Mucosa of descending colon (tissue), 3 donors: ENCODE results near the gene ZNF692. TPM values are rescaled to one million over a fixed set of nuclear protein-coding genes. Genes with fewer than 3 reads are reported as not detected.

Experiments
- ATAC-seq: fragments of 200-7000 bp; cut with Tn5 transposase; one replicate; pipeline ENCODE4 v1.9.1; 2020; ENCODE audit warnings: mild to moderate bottlenecking, moderate library complexity
- DNase-seq, 3 donors: peaks; one replicate each; pipeline ENCODE4 v3.0.0-alpha.2; 2020
- H3K36me3 ChIP-seq: fragments of 200-600 bp; one replicate; pipeline ENCODE4 v1.8.0; 2021; ENCODE audit warnings: low read depth, mild to moderate bottlenecking
- H3K4me1 ChIP-seq: fragments of 200-600 bp; one replicate; pipeline ENCODE4 v1.8.0; 2021; ENCODE audit warnings: low read depth, mild to moderate bottlenecking
- H3K4me3 ChIP-seq: fragments of 200-600 bp; one replicate; pipeline ENCODE4 v1.8.0; 2021; ENCODE audit warnings: mild to moderate bottlenecking
- H3K9me3 ChIP-seq: fragments of 200-600 bp; one replicate; pipeline ENCODE4 v1.8.0; 2021; ENCODE audit warnings: mild to moderate bottlenecking
- intact Hi-C, 2 donors: fragments of 100-400 bp; cut with DNase I in 1 of 2; cut with micrococcal nuclease in 1 of 2; formaldehyde crosslinking; loops; one replicate each; pipeline versions ENCODE4 v1.11.0 to v1.11.1; 2022; cut with DNase I, micrococcal nuclease
- total RNA-seq, 3 donors: library from RNA; stranded (reverse); fragmentation: NEBNext Ultra II Directional in 2 of 3; extraction: Animal tissue kit (Norgen Biotek cat#: 25700) in 2 of 3; gene quantifications; one replicate each; pipeline versions ENCODE4 v1.2.1 to v1.2.4, GENCODE V29; 2021 to 2023
- TF ChIP-seq, protein P1 (sequence below): fragments of 200-600 bp; IDR thresholded peaks from one replicate; pipeline ENCODE4 v1.8.0; 2022; ENCODE audit warnings: antibody characterized with exemption, mild to moderate bottlenecking
- donor health status: DM: no; HTN: no; CAD: no; lungs with moderate emphysema.
- donor health status: DM: no; HTN: no; CAD: no.
- donor health status: DM: no; HTN: yes; CAD: no.

The ZNF692 gene
- total RNA-seq, 3 donors from 2014 or later, result 26.7 to 51.7 (median 43.6) TPM

DNA sequence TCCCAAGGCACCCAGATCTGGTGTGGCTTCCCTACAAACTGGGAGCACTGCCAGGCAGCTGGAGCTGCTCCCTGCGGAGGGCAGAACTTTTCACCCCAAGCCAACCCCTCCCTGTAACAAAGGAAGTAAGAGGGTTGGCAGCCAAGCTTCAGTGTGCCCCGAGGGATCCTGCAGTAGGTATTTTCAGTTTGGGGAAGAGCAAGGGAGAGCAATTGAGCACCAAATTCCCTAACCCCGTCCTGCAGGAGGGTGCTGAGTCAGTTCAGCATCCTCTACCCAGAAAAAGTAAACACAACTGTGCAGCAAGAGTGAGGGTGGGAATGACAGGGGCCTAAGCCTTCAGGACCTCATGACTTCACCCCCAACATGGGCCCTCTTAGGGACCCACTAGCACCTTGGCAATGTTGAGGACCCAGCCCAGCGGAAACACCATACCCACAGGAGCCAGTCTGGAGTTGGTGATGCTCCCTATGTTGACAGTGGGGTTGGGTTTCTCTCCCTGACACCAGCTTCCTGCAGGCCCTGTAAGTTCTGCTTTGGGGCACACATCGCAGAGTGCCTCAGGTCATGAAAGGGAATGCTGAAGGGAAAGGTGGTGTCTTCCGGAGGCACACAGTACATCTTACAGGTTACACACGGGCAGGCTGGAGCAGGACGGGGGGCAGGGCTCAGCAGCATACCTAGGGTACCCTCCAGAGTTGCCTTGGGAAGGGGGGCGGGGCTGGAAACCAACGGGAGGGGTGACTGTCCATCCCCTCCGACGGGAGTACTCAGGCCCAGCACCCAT lies 48.0 kb downstream of the ZNF692 start:
- no peak for ATAC-seq
- no peaks in the 10 kb centered on the region for H3K9me3 ChIP-seq
- H3K4me3 ChIP-seq, result no peak overlapping the region
- peak in 2 of 3 donors; percentile 35 to 51 for DNase-seq
- H3K36me3 ChIP-seq, result peaks cover 11% of the 10 kb centered on the region
- peaks cover 11% of the 10 kb centered on the region for H3K4me1 ChIP-seq
- intact Hi-C loops, result no loop called here
- TF ChIP-seq, protein P1, sequence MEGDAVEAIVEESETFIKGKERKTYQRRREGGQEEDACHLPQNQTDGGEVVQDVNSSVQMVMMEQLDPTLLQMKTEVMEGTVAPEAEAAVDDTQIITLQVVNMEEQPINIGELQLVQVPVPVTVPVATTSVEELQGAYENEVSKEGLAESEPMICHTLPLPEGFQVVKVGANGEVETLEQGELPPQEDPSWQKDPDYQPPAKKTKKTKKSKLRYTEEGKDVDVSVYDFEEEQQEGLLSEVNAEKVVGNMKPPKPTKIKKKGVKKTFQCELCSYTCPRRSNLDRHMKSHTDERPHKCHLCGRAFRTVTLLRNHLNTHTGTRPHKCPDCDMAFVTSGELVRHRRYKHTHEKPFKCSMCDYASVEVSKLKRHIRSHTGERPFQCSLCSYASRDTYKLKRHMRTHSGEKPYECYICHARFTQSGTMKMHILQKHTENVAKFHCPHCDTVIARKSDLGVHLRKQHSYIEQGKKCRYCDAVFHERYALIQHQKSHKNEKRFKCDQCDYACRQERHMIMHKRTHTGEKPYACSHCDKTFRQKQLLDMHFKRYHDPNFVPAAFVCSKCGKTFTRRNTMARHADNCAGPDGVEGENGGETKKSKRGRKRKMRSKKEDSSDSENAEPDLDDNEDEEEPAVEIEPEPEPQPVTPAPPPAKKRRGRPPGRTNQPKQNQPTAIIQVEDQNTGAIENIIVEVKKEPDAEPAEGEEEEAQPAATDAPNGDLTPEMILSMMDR, result no peak

DNA sequence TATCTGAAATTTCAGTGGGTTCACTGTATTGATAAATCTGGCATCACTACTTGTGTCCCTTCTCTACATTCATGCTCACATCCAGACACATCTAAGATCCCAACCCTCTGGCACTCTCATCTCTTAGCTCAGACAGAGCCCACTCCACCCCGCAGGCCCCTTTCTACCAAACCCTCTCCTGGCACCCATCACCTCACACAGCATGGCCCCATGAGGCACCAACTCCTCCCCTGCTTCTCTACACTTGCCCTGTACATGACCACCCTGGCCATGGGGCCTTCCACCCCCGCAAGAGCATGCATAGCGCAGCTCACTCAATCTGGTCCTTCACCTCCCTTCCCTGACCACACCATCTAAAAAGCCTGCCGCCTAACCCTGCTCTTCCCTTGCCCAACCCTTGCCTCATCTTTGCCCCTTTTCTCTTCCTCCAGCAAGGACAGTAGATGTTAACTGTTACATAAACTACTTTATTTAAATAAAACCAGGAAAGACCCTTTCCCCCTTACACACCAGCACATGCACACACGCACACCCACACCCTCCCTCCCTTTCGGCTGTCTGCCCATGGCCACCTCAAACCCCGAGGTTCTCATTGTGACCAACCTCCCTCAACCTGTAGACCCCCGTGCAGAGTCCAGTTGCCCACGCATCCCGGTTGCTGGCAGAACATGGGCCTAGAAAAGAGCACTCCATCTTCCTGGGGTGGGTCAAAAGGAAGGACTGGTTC lies 48.7 kb downstream of the ZNF692 start:
- TF ChIP-seq, protein P1, result no peak
- Histone ChIP-seq H3K36me3 (peaks cover 11% of the 10 kb centered on the region), H3K4me3 (no peak overlapping the region), H3K9me3 (no peaks in the 10 kb centered on the region), H3K4me1 (peaks cover 17% of the 10 kb centered on the region)
- intact Hi-C loops, result no loop called here
- DNase-seq (no peak), ATAC-seq (no peak)

DNA sequence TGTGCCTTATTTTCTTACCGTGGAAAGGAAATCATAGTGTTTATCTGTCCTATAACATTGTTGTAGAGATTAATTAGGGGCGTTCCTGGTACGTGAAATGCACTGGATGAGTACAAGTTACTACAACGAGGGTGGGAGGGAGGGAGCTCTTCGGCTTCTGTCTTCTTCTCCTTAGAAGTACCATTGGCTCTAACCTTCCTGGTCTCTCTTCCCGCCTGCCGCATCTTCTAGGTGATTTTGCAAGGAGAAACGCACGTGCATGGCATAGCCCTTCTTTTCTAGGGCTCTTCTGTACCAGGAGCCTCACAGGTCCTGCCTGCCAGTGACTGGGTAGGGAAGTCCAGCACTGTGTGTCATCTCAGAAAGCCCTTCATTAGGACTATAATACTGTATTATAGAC lies 50.0 kb downstream of the ZNF692 start:
- Histone ChIP-seq H3K4me1 (peaks cover 30% of the 10 kb centered on the region), H3K9me3 (no peaks in the 10 kb centered on the region), H3K4me3 (no peak overlapping the region), H3K36me3 (no peaks in the 10 kb centered on the region)
- TF ChIP-seq, protein P1, result no peak
- no peak for ATAC-seq
- intact Hi-C loops, result no loop called here
- peak in 1 of 3 donors; percentile 14 for DNase-seq

DNA sequence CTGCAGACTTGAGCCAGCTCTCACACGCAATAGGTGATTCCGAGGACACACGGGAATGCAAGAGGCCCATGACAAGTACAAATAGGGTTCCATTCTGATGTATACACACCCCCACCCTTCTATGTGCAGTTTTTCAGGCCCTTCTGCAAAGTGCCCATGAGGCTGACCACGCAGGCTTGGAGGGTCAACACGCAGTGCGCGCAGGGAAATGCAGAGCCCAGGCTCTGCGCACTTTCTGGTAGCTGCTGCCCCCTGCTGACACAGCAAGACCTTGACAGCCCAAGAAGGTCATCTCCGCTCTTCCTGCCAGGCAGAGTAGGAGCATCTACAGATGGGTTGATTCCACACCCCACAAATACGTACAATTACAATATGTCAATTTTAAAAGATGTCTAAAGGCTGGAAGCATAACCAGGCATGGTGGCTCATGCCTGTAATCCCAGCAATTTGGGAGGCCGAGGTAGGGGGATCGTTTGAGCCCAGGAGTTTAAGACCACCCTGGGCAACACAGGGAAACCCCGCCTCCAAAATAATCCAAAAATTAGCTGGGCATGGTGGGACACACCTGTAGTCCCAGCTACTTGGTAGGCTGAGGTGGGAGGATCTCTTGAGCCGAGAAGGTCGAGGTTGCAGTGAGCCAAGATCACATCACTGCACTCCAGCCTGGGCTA lies 51.7 kb downstream of the ZNF692 start:
- intact Hi-C loops, result loop anchor here in 1 of 2 donors (2.0 kb wide), 1 partner anchor 110 kb away; no protein-coding TSS in a partner anchor
- H3K4me1 ChIP-seq, result peaks cover 31% of the 10 kb centered on the region
- ATAC-seq (peak; percentile 67), DNase-seq (peak; percentile 69 to 82 (median 70))
- no peaks in the 10 kb centered on the region for H3K36me3 ChIP-seq
- TF ChIP-seq, protein P1, result peak; percentile 57
- H3K4me3 ChIP-seq, result no peak overlapping the region
- no peaks in the 10 kb centered on the region for H3K9me3 ChIP-seq

DNA sequence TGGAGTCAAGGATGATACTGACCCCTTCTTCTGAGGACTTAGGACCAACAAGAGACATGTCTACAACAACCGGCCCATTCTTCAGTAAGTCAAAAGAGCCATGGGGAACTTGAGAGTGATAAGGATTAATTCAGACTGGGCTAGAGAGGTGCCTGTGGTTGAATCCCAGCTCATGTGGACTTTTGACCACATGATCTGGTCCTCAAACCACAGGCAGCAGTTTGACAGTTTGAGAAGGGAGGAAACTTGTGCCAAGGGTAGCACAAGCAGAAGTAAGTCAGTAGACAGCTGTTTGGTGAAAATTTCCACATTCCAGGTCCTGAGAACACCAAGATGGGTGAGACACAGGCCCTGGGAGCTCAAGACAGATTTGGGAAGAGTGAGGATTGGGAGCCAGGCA lies 53.0 kb downstream of the ZNF692 start:
- TF ChIP-seq, protein P1, result no peak
- DNase-seq (peak in 1 of 3 donors; percentile 21), ATAC-seq (no peak)
- intact Hi-C loops, result loop anchor here in 1 of 2 donors (2.0 kb wide), 1 partner anchor 109 kb away; no protein-coding TSS in a partner anchor
- Histone ChIP-seq H3K4me1 (peaks cover 31% of the 10 kb centered on the region), H3K9me3 (no peaks in the 10 kb centered on the region), H3K4me3 (no peak overlapping the region), H3K36me3 (no peaks in the 10 kb centered on the region)
